ENCODE results near the gene ABCC2.

GRCh38 chr10:99742254-99742653 is 40.2 kb upstream of the ABCC2 start:
- TF ChIP-seq EZH2 (IDR thresholded peaks at IDR 0.05; ENCODE audit: low read depth, unreplicated experiment) (no peak), EZH2phosphoT487 (IDR thresholded peaks at IDR 0.05; ENCODE audit: unreplicated experiment) (no peak), POLR2AphosphoS5 (IDR thresholded peaks at IDR 0.05; ENCODE audit: low read depth) (no peak), ZNF114 (CRISPR knock-in tag; IDR thresholded peaks at IDR 0.05) (no peak), CREB1 (CRISPR knock-in tag; IDR thresholded peaks at IDR 0.05; ENCODE audit: low read depth) (no peak), JUNB (IDR thresholded peaks at IDR 0.05; ENCODE audit: unreplicated experiment) (no peak), STAT1 (IDR thresholded peaks at IDR 0.05; ENCODE audit: unreplicated experiment) (no peak), NANOG (IDR thresholded peaks at IDR 0.05; ENCODE audit: borderline replicate concordance) (no peak)
- TF ChIP-seq, protein P1, sequence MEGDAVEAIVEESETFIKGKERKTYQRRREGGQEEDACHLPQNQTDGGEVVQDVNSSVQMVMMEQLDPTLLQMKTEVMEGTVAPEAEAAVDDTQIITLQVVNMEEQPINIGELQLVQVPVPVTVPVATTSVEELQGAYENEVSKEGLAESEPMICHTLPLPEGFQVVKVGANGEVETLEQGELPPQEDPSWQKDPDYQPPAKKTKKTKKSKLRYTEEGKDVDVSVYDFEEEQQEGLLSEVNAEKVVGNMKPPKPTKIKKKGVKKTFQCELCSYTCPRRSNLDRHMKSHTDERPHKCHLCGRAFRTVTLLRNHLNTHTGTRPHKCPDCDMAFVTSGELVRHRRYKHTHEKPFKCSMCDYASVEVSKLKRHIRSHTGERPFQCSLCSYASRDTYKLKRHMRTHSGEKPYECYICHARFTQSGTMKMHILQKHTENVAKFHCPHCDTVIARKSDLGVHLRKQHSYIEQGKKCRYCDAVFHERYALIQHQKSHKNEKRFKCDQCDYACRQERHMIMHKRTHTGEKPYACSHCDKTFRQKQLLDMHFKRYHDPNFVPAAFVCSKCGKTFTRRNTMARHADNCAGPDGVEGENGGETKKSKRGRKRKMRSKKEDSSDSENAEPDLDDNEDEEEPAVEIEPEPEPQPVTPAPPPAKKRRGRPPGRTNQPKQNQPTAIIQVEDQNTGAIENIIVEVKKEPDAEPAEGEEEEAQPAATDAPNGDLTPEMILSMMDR (conservative IDR thresholded peaks at IDR 0.05; ENCODE audit: low read depth in 2 of 2) = no peak
- TF ChIP-seq, protein P2, sequence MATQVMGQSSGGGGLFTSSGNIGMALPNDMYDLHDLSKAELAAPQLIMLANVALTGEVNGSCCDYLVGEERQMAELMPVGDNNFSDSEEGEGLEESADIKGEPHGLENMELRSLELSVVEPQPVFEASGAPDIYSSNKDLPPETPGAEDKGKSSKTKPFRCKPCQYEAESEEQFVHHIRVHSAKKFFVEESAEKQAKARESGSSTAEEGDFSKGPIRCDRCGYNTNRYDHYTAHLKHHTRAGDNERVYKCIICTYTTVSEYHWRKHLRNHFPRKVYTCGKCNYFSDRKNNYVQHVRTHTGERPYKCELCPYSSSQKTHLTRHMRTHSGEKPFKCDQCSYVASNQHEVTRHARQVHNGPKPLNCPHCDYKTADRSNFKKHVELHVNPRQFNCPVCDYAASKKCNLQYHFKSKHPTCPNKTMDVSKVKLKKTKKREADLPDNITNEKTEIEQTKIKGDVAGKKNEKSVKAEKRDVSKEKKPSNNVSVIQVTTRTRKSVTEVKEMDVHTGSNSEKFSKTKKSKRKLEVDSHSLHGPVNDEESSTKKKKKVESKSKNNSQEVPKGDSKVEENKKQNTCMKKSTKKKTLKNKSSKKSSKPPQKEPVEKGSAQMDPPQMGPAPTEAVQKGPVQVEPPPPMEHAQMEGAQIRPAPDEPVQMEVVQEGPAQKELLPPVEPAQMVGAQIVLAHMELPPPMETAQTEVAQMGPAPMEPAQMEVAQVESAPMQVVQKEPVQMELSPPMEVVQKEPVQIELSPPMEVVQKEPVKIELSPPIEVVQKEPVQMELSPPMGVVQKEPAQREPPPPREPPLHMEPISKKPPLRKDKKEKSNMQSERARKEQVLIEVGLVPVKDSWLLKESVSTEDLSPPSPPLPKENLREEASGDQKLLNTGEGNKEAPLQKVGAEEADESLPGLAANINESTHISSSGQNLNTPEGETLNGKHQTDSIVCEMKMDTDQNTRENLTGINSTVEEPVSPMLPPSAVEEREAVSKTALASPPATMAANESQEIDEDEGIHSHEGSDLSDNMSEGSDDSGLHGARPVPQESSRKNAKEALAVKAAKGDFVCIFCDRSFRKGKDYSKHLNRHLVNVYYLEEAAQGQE (IDR thresholded peaks at IDR 0.05; ENCODE audit: unreplicated experiment) = no peak
- TF ChIP-seq, protein P3, sequence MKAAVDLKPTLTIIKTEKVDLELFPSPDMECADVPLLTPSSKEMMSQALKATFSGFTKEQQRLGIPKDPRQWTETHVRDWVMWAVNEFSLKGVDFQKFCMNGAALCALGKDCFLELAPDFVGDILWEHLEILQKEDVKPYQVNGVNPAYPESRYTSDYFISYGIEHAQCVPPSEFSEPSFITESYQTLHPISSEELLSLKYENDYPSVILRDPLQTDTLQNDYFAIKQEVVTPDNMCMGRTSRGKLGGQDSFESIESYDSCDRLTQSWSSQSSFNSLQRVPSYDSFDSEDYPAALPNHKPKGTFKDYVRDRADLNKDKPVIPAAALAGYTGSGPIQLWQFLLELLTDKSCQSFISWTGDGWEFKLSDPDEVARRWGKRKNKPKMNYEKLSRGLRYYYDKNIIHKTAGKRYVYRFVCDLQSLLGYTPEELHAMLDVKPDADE (IDR thresholded peaks at IDR 0.05) = no peak

All from GM23338 (cell line).